Type B pancreatic cell (in vitro differentiated cells): ENCODE measurements around the gene ANKRD28. TPM values are rescaled to one million over a fixed set of nuclear protein-coding genes. Genes with fewer than 3 reads are reported as not detected.
A peak's percentile ranks its signal among the peaks of the same experiment; 100 is the strongest.

ENCODE experiments used
- DNase-seq: peaks from one replicate; pipeline ENCODE4 v3.0.0; 2021; ENCODE audit warnings: mixed read lengths; ENCODE audit not compliant: unreplicated experiment; ENCODE audit errors: extremely low spot score
- H3K27ac Mint-ChIP-seq: 2 replicates; pipeline ENCODE4 v1.8.0; 2021; ENCODE audit warnings: mild to moderate bottlenecking, mixed read lengths
- H3K27me3 Mint-ChIP-seq: 2 replicates; pipeline ENCODE4 v1.8.0; 2021; ENCODE audit warnings: mixed read lengths
- H3K36me3 Mint-ChIP-seq: 2 replicates; pipeline ENCODE4 v1.8.0; 2021; ENCODE audit warnings: mixed read lengths
- H3K4me1 Mint-ChIP-seq: one replicate; pipeline ENCODE4 v1.8.0; 2021; ENCODE audit warnings: mixed read lengths; ENCODE audit not compliant: unreplicated experiment
- H3K4me3 Mint-ChIP-seq: 2 replicates; pipeline ENCODE4 v1.8.0; 2021; ENCODE audit warnings: mild to moderate bottlenecking, mixed read lengths
- H3K9me3 Mint-ChIP-seq: 2 replicates; pipeline ENCODE4 v1.8.0; 2021; ENCODE audit warnings: mixed read lengths
- CTCF ChIP-seq: fragments of 200-600 bp; sonication (generic); conservative IDR thresholded peaks from 2 replicates; pipeline ENCODE4 v1.5.0; 2021; ENCODE audit warnings: antibody characterized with exemption, mild to moderate bottlenecking
- total RNA-seq: library from RNA; stranded (reverse); gene quantifications from 2 replicates; pipeline ENCODE4 v1.2.1, GENCODE V29; 2021; ENCODE audit warnings: low replicate concordance

ANKRD28 gene
- total RNA-seq, 1 donor from 2014 or later: 44.3 TPM

GRCh38 chr3:15796331-15796730 is 1.4 kb downstream of the ANKRD28 start:
- peak overlapping the region; percentile 82 for H3K27ac Mint-ChIP-seq

GRCh38 chr3:15795651-15796308 is 2.0 kb downstream of the ANKRD28 start:
- H3K9me3 Mint-ChIP-seq: no peaks in the 10 kb centered on the region
- peak overlapping the region; percentile 9 for H3K4me3 Mint-ChIP-seq
- no peak for DNase-seq
- H3K36me3 Mint-ChIP-seq: peaks cover 14% of the 10 kb centered on the region
- H3K27ac Mint-ChIP-seq: no peak overlapping the region
- peaks cover 39% of the 10 kb centered on the region for H3K4me1 Mint-ChIP-seq
- no peak for TF ChIP-seq CTCF
- no peaks in the 10 kb centered on the region for H3K27me3 Mint-ChIP-seq

More at GRCh38 chr3:15796331-15796730, 1.4 kb downstream of the ANKRD28 start:
- TF ChIP-seq CTCF: no peak
- H3K36me3 Mint-ChIP-seq: peaks cover 10% of the 10 kb centered on the region
- no peak for DNase-seq
- H3K4me3 Mint-ChIP-seq: peak overlapping the region; percentile 85
- no peaks in the 10 kb centered on the region for H3K27me3 Mint-ChIP-seq
- no peaks in the 10 kb centered on the region for H3K9me3 Mint-ChIP-seq
- H3K4me1 Mint-ChIP-seq: peaks cover 42% of the 10 kb centered on the region

GRCh38 chr3:15794842-15795650 is 2.7 kb downstream of the ANKRD28 start:
- Mint-ChIP-seq H3K27me3 (no peaks in the 10 kb centered on the region), H3K36me3 (peaks cover 19% of the 10 kb centered on the region), H3K27ac (no peak overlapping the region)

GRCh38 chr3:15794303-15794771 is 3.4 kb downstream of the ANKRD28 start:
- TF ChIP-seq CTCF: no peak
- DNase-seq: no peak
- peaks cover 34% of the 10 kb centered on the region for H3K4me1 Mint-ChIP-seq
- H3K36me3 Mint-ChIP-seq: peaks cover 22% of the 10 kb centered on the region
- no peaks in the 10 kb centered on the region for H3K27me3 Mint-ChIP-seq
- no peak overlapping the region for H3K27ac Mint-ChIP-seq
- no peak overlapping the region for H3K4me3 Mint-ChIP-seq
- peaks cover 3% of the 10 kb centered on the region for H3K9me3 Mint-ChIP-seq

More at GRCh38 chr3:15794842-15795650, 2.7 kb downstream of the ANKRD28 start:
- DNase-seq: no peak
- Mint-ChIP-seq H3K9me3 (peaks cover 3% of the 10 kb centered on the region), H3K4me3 (peak overlapping the region; percentile 9), H3K4me1 (peaks cover 34% of the 10 kb centered on the region)
- peak; percentile 51 for TF ChIP-seq CTCF

GRCh38 chr3:15791525-15791924 is 6.3 kb downstream of the ANKRD28 start:
- Mint-ChIP-seq H3K4me1 (peaks cover 16% of the 10 kb centered on the region), H3K4me3 (no peak overlapping the region), H3K27me3 (no peaks in the 10 kb centered on the region), H3K36me3 (peaks cover 22% of the 10 kb centered on the region), H3K27ac (no peak overlapping the region), H3K9me3 (peaks cover 3% of the 10 kb centered on the region)
- no peak for DNase-seq
- TF ChIP-seq CTCF: no peak
